B cell (primary cell): ENCODE data around the gene MRAP2. TPM values are rescaled to one million over a fixed set of nuclear protein-coding genes. Genes with fewer than 3 reads are reported as not detected.

Experiments
- ATAC-seq: fragments of 200-7000 bp; cut with Tn5 transposase; one replicate; pipeline ENCODE4 v1.10.0; 2021; ENCODE audit warnings: low read depth, mild to moderate bottlenecking, moderate number of reproducible peaks, moderate library complexity
- CTCF ChIA-PET: fragments of 350-600 bp; sonication (Branson Sonifier 250); formaldehyde crosslinking; loops from one replicate; lab custom pipeline; 2021; ENCODE audit warnings: antibody characterized with exemption, inconsistent platforms; lab: Charles Lee
- POLR2A ChIA-PET: fragments of 350-600 bp; sonication (Branson Sonifier 250); formaldehyde crosslinking; loops from one replicate; lab custom pipeline; 2021; ENCODE audit warnings: antibody characterized with exemption; lab: Charles Lee
- DNase-seq: peaks from one replicate; pipeline ENCODE4 v3.0.0; 2013
- H2AFZ ChIP-seq: 2 replicates; pipeline ENCODE4 v1.6.1; 2012; ENCODE audit warnings: mild to moderate bottlenecking, low read depth, low read length; ENCODE audit not compliant: insufficient read depth, poor library complexity, severe bottlenecking
- H3K27ac ChIP-seq, 2 donors: 1 replicate in 1 of 2; 2 replicates in 1 of 2; pipeline ENCODE4 v1.5.1; 2012 to 2013; ENCODE audit warnings: low read length in 2 of 2, mild to moderate bottlenecking in 2 of 2, moderate library complexity in 1 of 2
- H3K27me3 ChIP-seq, 4 experiments: fragments of 200-600 bp in 1 of 4; sonication (generic) in 1 of 4; replicated peaks in 1 of 4; 1 replicate in 2 of 4; 2 replicates in 2 of 4; pipeline versions ENCODE4 v1.6.1 to v1.7.0; 2013 to 2016; ENCODE audit warnings: low read length in 3 of 4, mild to moderate bottlenecking in 2 of 4, mixed read lengths in 1 of 4, moderate library complexity in 1 of 4; ENCODE audit not compliant: insufficient read depth in 4 of 4, control insufficient read depth in 3 of 4; ENCODE audit errors: control extremely low read depth in 1 of 4
- H3K36me3 ChIP-seq, 2 experiments: replicated peaks in 1 of 2; 1 replicate in 1 of 2; 2 replicates in 1 of 2; pipeline versions ENCODE4 v1.6.1 to v1.7.1; 2013; ENCODE audit warnings: low read length in 1 of 2; ENCODE audit not compliant: insufficient read depth in 2 of 2, control insufficient read depth in 1 of 2; ENCODE audit errors: control extremely low read depth in 1 of 2, extremely low read depth in 1 of 2
- H3K4me1 ChIP-seq, 2 donors: fragments of 200-600 bp in 1 of 2; sonication (generic) in 1 of 2; 1 replicate in 1 of 2; 2 replicates in 1 of 2; pipeline versions ENCODE4 v1.5.1 to v1.6.1; 2013 to 2017; ENCODE audit warnings: low read length in 2 of 2; ENCODE audit not compliant: control insufficient read depth in 2 of 2, insufficient read depth in 2 of 2
- H3K4me2 ChIP-seq: replicated peaks from 2 replicates; pipeline ENCODE3; 2012; ENCODE audit warnings: mild to moderate bottlenecking, low read depth, low read length; ENCODE audit not compliant: poor library complexity, severe bottlenecking
- H3K4me3 ChIP-seq, 5 experiments: fragments of 200-600 bp in 1 of 5; sonication (generic) in 1 of 5; 1 replicate in 3 of 5; 2 replicates in 2 of 5; pipeline versions ENCODE4 v1.5.1 to v1.7.0; 2011 to 2016; ENCODE audit warnings: low read length in 4 of 5, mild to moderate bottlenecking in 4 of 5, low read depth in 2 of 5, control low read depth in 1 of 5, moderate library complexity in 1 of 5; ENCODE audit not compliant: insufficient read depth in 1 of 5; ENCODE audit errors: control extremely low read depth in 1 of 5, extremely low read depth in 1 of 5
- H3K79me2 ChIP-seq: fragments of 200-600 bp; sonication (generic); one replicate; pipeline ENCODE4 v1.6.0; 2016; ENCODE audit warnings: low read length; ENCODE audit not compliant: control insufficient read depth, insufficient read depth
- H3K9ac ChIP-seq: fragments of 200-600 bp; sonication (generic); 2 replicates; pipeline ENCODE4 v1.6.1; 2017; ENCODE audit warnings: mild to moderate bottlenecking, low read length, moderate library complexity
- H3K9me3 ChIP-seq, 3 donors: one replicate each; pipeline versions ENCODE4 v1.6.1 to v1.7.1; 2013; ENCODE audit warnings: low read length in 2 of 3; ENCODE audit not compliant: control insufficient read depth in 2 of 3, insufficient read depth in 1 of 3; ENCODE audit errors: control extremely low read depth in 1 of 3
- H4K20me1 ChIP-seq: 2 replicates; pipeline ENCODE4 v1.6.0; 2012; ENCODE audit warnings: mild to moderate bottlenecking, low read length; ENCODE audit not compliant: insufficient read depth, control insufficient read depth, poor library complexity, severe bottlenecking
- H3K27ac Mint-ChIP-seq: one replicate; pipeline ENCODE4 v1.8.0; 2021; ENCODE audit warnings: mixed read lengths
- H3K27me3 Mint-ChIP-seq: one replicate; pipeline ENCODE4 v1.8.0; 2021; ENCODE audit warnings: mixed read lengths
- H3K4me1 Mint-ChIP-seq: one replicate; pipeline ENCODE4 v1.8.0; 2021; ENCODE audit warnings: mixed read lengths
- H3K4me3 Mint-ChIP-seq: one replicate; pipeline ENCODE4 v1.8.0; 2021; ENCODE audit warnings: mixed read lengths
- H3K9me3 Mint-ChIP-seq: one replicate; pipeline ENCODE4 v1.8.0; 2022; ENCODE audit warnings: mixed read lengths; ENCODE audit not compliant: insufficient read depth
- CTCF ChIP-seq: fragments of 200-600 bp; IDR thresholded peaks from one replicate; pipeline ENCODE4 v1.8.0; 2022; ENCODE audit warnings: antibody characterized with exemption, mild to moderate bottlenecking
- EZH2 ChIP-seq: IDR thresholded peaks from 2 replicates; pipeline ENCODE4 v1.6.1; 2012; ENCODE audit warnings: borderline replicate concordance, low read depth, mild to moderate bottlenecking, moderate library complexity, low read length; ENCODE audit not compliant: insufficient read depth, poor library complexity, severe bottlenecking
- WGBS: methylation state at CpG from one replicate; pipeline ENCODE4 v1.1.5; 2013; ENCODE audit warnings: missing lambda C conversion rate; ENCODE audit not compliant: insufficient coverage; 5-methylcytosine and 5-hydroxymethylcytosine counted together
- intact Hi-C: fragments of 100-400 bp; cut with micrococcal nuclease; formaldehyde crosslinking; loops from one replicate; pipeline ENCODE4 v1.10.0; 2022
- polyA plus RNA-seq: library from polyadenylated mRNA; depleted of rRNA; stranded (reverse); fragments of >200 nt; gene quantifications from 2 replicates; pipeline ENCODE4 v1.2.3, GENCODE V29; 2012
- total RNA-seq, 2 donors: library from RNA; stranded (reverse); fragments of 120-200 nt in 1 of 2; gene quantifications; 1 replicate in 1 of 2; 2 replicates in 1 of 2; pipeline versions ENCODE4 v1.2.3 to v1.2.4, GENCODE V29; 2013 to 2022

MRAP2 gene
- total and polyA plus RNA-seq, 2 donors (not counting 1 experiment from before 2014, with no cell fraction given) = not detected

DNA sequence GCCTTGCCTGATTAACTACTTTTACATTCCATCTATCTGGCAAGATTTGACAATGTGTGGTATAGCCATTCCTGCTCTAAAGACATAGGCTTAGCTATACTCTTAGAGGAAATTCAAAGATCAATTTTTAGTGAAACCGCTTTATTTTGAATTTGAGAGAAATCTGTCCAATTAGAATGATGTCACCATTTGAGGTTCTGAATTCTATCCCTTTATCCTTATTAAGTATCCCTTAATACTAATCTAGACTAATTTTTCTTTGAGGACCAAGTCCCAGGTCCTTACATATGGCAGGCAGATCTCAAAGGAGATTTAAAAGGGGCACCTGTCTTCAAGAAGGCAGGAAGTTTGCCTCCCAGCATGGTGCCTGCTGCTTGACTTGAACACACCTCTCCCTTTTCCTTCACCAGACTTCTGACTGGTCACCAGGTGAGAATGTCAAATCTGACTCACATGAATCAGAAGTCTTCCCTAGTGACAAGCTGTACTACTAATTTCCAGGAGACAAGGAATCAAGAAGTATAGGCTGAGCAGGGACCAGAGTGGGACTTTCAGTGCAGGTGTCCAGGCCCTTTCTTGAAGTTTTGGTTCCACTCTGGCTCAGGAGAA is 15.0 kb upstream of the MRAP2 start:
- no peak overlapping the region for H2AFZ ChIP-seq
- intact Hi-C loops = no loop called here
- H3K4me1 ChIP-seq = no peaks in the 10 kb centered on the region
- no peaks in the 10 kb centered on the region for H3K27me3 ChIP-seq
- Mint-ChIP-seq H3K27me3 (peaks cover 17% of the 10 kb centered on the region), H3K4me1 (no peaks in the 10 kb centered on the region), H3K27ac (no peak overlapping the region), H3K4me3 (no peak overlapping the region), H3K9me3 (no peaks in the 10 kb centered on the region)
- ChIA-PET POLR2A (no interaction called here), CTCF (no interaction called here)
- no peaks in the 10 kb centered on the region for H4K20me1 ChIP-seq
- no peak overlapping the region for H3K4me2 ChIP-seq
- H3K9ac ChIP-seq = no peak overlapping the region
- no peak overlapping the region for H3K4me3 ChIP-seq
- H3K9me3 ChIP-seq = no peaks in the 10 kb centered on the region
- no peaks in the 10 kb centered on the region for H3K79me2 ChIP-seq
- no peak for TF ChIP-seq EZH2
- no peak for TF ChIP-seq CTCF
- no peak overlapping the region for H3K27ac ChIP-seq
- WGBS = no CpG with 5 or more reads among the region's 1 CpG
- DNase-seq (no peak), ATAC-seq (no peak)
- no peaks in the 10 kb centered on the region for H3K36me3 ChIP-seq

GRCh38 chr6:84019141-84019841 is 14.3 kb upstream of the MRAP2 start:
- Histone ChIP-seq H3K4me1 (no peaks in the 10 kb centered on the region), H3K9ac (no peak overlapping the region), H2AFZ (no peak overlapping the region), H3K4me3 (no peak overlapping the region), H3K36me3 (no peaks in the 10 kb centered on the region), H4K20me1 (no peaks in the 10 kb centered on the region), H3K79me2 (no peaks in the 10 kb centered on the region), H3K27ac (no peak overlapping the region), H3K4me2 (no peak overlapping the region), H3K9me3 (no peaks in the 10 kb centered on the region), H3K27me3 (no peaks in the 10 kb centered on the region)
- WGBS = 67% methylated on average over 1 of the region's 28 CpGs
- Mint-ChIP-seq H3K27me3 (peaks cover 17% of the 10 kb centered on the region), H3K27ac (no peak overlapping the region), H3K9me3 (no peaks in the 10 kb centered on the region), H3K4me1 (no peaks in the 10 kb centered on the region), H3K4me3 (no peak overlapping the region)
- DNase-seq (no peak), ATAC-seq (no peak)
- POLR2A ChIA-PET = no interaction called here
- intact Hi-C loops = no loop called here
- CTCF ChIA-PET = interaction anchor here (1.1 kb wide), 1 partner anchor 8 kb away, joined by 3 read pairs; no protein-coding TSS in a partner anchor
- TF ChIP-seq EZH2 = no peak
- no peak for TF ChIP-seq CTCF
